T-helper 1 cell (primary cell): ENCODE measurements around the gene UBE2L6.

Experiments
- DNase-seq, 5 donors: peaks; one replicate each; pipeline ENCODE4 v3.0.0-alpha.2; 2012 to 2020

UBE2L6 gene

GRCh38 chr11:57530215-57530595, 37.3 kb downstream of the UBE2L6 start:
- no peak for DNase-seq

DNA sequence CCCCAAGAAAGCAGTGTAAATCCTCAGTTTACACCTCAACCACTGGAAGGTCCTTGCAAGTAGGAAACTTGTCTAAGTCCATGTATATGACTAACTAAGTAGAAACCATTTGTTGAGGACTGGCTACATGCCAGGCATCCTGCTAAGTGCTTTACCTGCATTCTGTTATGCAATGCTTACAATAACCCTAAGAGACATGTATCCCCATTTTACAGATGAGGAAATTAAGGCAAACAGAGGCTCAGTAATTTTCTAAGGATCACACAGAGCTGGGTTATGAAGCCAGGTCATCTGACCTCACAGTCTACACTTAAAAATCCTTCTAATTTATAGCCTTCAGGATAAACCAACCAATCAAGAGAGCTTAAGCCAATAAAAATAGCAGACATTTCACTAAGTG, 38.5 kb downstream of the UBE2L6 start:
- no peak for DNase-seq

- DNase-seq: peak; percentile 31 to 73 (median 60)
These were observed 40.3 kb downstream of the UBE2L6 start for GRCh38 chr11:57527056-57527631.

DNA sequence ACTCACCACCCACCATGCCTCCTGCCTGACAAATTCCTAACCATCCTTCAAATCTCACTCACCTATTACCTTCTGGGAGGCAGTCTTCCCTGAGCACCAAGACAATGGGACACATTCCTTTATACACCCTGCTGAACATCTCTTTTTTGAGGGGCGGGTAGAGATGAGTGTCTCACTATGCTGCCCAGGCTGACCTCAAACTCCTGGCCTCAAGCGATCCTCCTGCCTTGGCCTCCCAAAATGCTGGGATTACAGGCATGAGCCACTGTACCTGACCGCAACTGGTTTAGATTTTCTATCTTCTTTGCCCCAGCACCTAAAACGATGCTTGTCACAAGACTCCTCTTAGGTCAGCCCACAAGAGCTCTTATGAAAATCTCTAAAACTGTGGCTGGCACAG, 44.1 kb downstream of the UBE2L6 start:
- DNase-seq: no peak

GRCh38 chr11:57521116-57521515, 46.4 kb downstream of the UBE2L6 start:
- DNase-seq: no peak

DNA sequence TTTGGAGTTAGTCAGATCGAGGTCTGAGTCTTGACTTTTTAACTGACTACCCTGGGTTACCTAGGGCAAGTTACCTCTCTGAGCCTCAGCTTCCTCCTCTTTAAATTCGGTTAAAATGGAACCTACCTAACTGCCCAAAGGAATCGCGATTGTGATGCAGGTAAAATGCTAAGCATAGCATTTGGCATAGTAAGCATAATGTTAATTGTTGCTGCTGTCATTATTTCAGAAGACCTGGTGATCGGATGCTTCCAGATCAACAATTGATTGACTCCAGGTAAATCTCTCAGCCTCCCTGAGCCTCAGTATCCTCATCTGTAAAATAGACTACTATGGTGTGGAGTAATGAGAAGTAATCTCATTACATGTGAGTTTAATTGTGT, 51.4 kb downstream of the UBE2L6 start:
- no peak for DNase-seq

- peak in 1 of 5 donors; percentile 51 for DNase-seq
These were observed 52.0 kb downstream of the UBE2L6 start, which contains the start of gene SLC43A1 for GRCh38 chr11:57515332-57516060. SLC43A1 (minus strand) TSS chr11:57515702; CDS start chr11:57514111, 1,591 bp downstream.

GRCh38 chr11:57514538-57515331, 52.7 kb downstream of the UBE2L6 start:
- DNase-seq: peak in 4 of 5 donors; percentile 28 to 53 (median 34)

DNA sequence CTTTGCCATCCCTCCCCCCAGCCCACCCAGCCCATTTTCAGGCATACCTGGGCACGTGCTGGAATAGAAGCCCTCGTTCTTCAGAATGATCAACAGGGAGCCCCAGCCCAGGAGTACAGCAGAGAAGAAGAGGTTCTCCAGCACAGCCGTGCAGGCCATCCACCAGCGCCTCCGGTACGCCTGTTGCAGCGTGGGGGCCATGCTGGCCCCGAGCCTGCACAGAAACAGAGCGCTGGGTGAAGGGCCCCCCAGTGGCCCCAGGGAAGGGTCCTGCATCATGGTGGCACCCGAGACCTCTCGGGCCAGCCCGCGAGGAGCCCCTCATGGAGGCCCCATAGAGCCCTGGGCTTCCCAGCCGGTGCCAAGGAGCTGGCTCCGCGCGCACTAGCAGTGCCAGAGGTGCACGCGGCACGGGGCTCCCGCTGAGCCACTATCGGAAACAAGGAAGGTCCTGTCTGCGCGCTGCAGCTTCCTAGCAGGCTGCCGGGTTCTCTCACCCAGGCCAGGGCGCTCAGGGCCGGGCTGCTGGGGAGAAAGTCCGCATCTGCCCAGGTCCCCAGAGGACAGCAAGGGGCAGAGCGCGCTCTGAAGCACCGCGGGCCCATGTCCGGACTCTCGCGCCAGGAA, 53.4 kb downstream of the UBE2L6 start:
- DNase-seq: peak in 1 of 5 donors; percentile 36

- no peak for DNase-seq
These were observed 54.0 kb downstream of the UBE2L6 start for GRCh38 chr11:57513452-57513795.

- DNase-seq: no peak
These were observed 54.6 kb downstream of the UBE2L6 start for GRCh38 chr11:57512646-57513451.

DNA sequence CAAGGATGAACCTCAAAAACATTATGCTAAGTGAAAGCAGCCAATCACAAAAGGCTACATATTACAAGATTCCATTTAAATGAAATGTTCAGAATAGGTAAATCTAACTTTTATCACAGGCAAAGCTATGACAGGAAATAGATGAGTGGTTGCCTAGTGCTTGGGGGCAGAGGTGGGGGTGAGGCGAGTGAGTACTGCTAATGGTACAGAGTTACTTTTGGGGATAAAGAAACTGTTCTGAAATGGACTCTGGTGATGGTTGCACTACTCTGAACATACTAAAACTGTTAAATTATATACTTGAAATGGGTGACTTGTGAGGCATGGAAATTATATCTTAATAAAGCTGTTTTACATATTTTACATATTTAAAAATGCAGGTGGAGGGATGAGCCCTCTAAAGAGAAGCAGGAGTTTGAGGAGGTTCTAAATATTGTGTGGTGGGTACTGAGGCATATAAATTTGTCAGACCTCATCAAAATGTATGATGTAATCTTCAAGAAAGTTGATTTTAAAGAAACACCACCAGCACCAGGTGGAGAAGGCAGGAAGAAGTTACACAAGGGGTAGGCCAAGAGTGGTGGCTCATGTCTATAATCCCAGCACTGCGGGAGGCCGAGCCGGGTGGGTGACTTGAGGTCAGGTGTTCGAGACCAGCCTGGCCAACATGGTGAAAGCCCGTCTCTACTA, 55.6 kb downstream of the UBE2L6 start:
- no peak for DNase-seq

- no peak for DNase-seq
These were observed 58.9 kb downstream of the UBE2L6 start for GRCh38 chr11:57508341-57509170.

DNA sequence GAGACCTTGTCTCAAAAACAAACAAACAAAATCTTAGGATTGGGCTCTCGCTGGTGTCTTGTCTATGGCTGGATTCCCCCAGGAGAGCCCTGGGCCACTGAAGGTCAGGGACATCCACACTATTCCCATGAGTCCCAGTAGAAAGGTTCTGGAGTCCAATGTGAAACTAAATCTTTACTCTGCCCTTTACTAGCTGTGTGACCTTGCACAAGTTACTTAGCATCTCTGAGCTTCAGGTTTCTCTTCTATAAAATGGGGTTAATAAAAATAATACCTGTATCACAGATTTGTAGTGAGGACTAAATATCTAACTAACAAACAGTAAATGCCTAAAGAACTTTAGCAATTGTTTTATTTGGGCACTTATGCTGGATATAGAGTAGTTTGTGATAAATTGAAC, 61.0 kb downstream of the UBE2L6 start:
- no peak for DNase-seq

- no peak for DNase-seq
These were observed 63.0 kb downstream of the UBE2L6 start for GRCh38 chr11:57504511-57504910.

GRCh38 chr11:57502870-57503269, 64.6 kb downstream of the UBE2L6 start:
- no peak for DNase-seq

DNA sequence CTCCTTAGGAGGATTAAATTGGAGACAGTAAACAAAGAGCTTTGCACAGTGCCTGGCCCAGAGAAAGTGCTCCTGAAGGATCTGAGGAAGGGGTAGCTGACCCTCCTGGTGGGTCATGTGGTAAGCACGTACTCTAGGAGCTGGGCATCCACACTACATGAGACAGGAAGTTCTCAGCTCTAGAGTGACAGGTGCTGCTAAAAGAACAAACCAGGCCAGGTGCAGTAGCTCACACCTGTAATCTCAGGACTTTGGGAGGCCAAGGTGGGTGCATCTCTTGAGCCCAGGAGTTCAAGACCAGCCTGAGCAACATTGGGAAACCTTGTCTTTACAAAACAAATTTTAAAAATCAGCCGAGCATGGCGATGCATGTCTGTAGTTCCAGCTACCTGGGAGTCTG, 65.1 kb downstream of the UBE2L6 start:
- no peak for DNase-seq

DNA sequence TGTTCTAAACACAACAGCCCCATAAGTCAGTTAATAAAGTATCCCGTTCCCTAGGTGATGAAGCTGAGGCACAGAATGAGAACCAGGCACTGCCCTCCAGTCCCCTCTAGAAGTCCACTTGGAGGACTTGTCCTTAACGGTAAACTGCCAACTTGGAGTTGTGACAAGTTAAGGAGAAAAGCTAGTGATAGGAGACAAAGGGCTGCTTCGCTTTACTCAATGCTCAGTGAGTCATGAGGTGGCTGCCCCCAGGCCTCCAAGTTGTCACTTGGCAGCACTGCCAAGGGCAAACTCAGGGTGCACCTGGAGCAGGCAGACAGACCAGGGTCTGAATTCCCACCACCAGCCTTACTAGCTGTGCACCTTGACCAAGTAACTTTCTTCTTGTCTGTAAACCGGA, 65.5 kb downstream of the UBE2L6 start:
- DNase-seq: no peak
